Effector memory CD8-positive, alpha-beta T cell (primary cell): ENCODE results near the gene TESK2.

ENCODE experiments used
- ATAC-seq: fragments of 150-1000 bp; cut with Tn5 transposase; replicated peaks from 2 replicates; pipeline ENCODE4 v1.10.0; 2021; ENCODE audit warnings: mild to moderate bottlenecking, moderate library complexity
- DNase-seq, 3 experiments: peaks; one replicate each; pipeline ENCODE4 v3.0.0; 2021
- H3K27ac Mint-ChIP-seq, 2 donors: one replicate each; pipeline ENCODE4 v1.8.0; 2022; ENCODE audit warnings: mild to moderate bottlenecking in 2 of 2, mixed read lengths in 2 of 2, moderate library complexity in 2 of 2
- H3K27me3 Mint-ChIP-seq, 2 donors: one replicate each; pipeline ENCODE4 v1.8.0; 2022; ENCODE audit warnings: mixed read lengths in 2 of 2
- H3K36me3 Mint-ChIP-seq: one replicate; pipeline ENCODE4 v1.8.0; 2022; ENCODE audit warnings: mild to moderate bottlenecking, moderate library complexity, mixed read lengths; ENCODE audit not compliant: insufficient read depth
- H3K4me1 Mint-ChIP-seq, 2 donors: one replicate each; pipeline ENCODE4 v1.8.0; 2022; ENCODE audit warnings: low read depth in 2 of 2, mixed read lengths in 2 of 2
- H3K4me3 Mint-ChIP-seq, 2 donors: one replicate each; pipeline ENCODE4 v1.8.0; 2022; ENCODE audit warnings: mild to moderate bottlenecking in 2 of 2, mixed read lengths in 2 of 2, moderate library complexity in 2 of 2
- H3K9me3 Mint-ChIP-seq, 2 donors: one replicate each; pipeline ENCODE4 v1.8.0; 2022; ENCODE audit warnings: mixed read lengths in 2 of 2

TESK2 gene

DNA sequence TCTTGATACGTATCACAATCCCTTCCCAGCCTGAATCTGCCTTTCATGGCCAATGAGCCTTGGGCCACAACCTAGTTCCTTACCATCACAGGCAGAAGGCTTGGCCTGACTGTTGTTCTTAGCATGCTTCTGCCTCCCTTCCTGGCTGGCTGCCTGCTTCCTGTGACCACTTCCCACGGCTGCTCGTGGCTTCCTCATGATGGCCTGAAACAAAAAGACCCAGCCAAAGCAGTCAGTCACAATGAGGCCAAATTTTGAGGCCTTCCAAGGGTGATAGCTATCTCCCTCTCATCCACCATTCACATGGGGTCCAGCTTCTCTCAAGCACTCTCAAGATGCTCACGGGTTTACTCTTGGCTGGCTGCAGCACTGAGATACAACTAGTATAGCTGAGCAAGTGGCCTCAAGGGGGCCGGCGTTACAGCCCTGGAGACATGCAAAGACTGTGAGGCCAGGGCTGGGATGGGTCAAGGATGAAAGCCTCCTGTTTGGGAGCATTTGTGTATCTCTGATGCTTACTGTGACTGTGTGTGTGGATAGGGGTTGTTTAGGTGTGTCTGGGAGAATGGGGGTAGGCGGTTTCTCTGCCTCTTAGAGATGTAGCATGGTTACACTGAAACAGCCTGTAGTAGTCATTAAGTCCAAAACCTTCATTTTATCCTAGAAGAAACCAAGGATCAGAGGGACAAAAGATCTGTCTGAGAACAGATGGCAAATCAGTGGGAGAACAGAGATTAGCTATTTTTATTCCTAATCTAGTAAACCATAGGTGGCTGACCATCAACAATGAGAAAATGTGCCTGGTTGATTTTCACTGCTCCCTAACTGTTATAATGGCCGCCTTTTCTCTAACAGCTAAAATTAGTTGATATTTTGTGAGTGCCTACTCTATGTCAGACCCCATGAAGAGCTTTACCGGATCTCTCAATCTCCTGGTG lies 156.4 kb downstream of the TESK2 start:
- DNase-seq (no peak), ATAC-seq (no peak)
- Mint-ChIP-seq H3K4me3 (no peak overlapping the region), H3K27ac (peak overlapping the region; percentile 52 to 56), H3K36me3 (peaks cover 9% of the 10 kb centered on the region), H3K9me3 (no peaks in the 10 kb centered on the region), H3K27me3 (no peaks in the 10 kb centered on the region), H3K4me1 (peaks cover 25 to 42% of the 10 kb centered on the region in 2 donors)

DNA sequence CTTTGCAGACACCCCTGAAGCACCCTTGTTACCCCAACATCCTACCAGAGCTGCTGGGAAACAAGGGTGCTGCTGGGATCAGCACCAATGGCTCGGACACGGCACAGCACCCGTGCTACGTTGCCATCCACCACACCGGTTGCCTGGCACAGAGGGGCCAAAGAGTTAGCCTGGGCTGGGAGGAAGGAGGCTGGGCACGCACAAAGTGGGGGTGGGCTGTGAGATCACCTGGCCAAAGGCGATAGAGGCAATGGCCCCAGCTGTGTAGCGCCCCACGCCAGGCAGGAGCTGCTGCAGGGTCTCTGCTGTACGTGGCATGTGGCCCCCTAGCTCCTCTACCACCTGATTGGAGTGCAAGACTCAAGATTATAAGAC lies 158.6 kb downstream of the TESK2 start:
- Mint-ChIP-seq H3K36me3 (peaks cover 13% of the 10 kb centered on the region), H3K27ac (peak overlapping the region in 1 of 2 donors; percentile 51), H3K4me3 (no peak overlapping the region), H3K4me1 (peaks cover 16 to 22% of the 10 kb centered on the region in 2 donors), H3K27me3 (no peaks in the 10 kb centered on the region), H3K9me3 (no peaks in the 10 kb centered on the region)
- DNase-seq (no peak), ATAC-seq (no peak)

DNA sequence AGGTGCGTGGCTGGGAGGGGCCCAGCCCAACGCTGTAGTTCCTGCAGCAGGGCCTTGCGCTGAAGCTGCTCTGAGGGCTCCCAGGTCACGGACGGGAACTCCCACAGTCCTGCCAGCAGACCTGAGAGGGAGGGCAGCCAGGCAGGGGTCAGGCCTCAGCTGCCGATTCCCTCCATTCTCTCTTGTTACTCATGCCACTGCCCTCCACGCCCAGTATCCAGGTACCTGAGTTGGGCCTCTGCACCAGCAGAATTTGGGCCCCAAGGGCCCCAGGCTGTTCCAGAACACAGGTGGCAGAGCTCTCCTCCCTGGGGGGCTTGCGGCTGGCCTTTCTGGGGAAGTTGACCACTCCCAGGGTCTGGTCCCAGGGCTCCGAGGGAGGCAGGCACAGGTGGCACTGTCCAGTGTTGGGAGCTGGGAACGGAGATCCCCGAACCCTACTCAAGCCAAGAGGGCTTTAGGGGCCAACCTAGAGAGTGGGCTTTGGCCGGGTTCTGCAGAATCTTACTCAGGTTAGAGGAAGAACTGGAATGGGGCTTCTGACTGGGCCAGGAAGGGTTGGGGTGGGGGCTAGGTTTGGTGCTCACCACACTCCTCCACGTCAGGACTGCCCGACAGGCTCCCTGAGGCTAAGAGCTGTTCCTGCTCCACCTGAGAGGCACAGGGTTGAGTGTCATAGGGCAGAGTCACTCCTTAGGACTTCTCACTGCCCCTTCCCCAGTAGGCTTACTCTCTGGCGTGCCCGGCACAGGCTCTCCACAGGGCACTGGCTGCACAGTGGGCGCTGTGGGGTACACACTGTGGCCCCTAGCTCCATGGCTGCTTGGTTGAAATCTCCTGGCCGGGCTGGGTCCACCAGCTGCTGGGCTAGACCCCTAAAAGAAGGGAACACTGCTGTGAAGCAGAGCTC lies 159.3 kb downstream of the TESK2 start:
- H3K27ac Mint-ChIP-seq: no peak overlapping the region
- H3K27me3 Mint-ChIP-seq: no peaks in the 10 kb centered on the region
- H3K4me3 Mint-ChIP-seq: no peak overlapping the region
- ATAC-seq (no peak), DNase-seq (no peak)
- peaks cover 12% of the 10 kb centered on the region for H3K36me3 Mint-ChIP-seq
- no peaks in the 10 kb centered on the region for H3K9me3 Mint-ChIP-seq
- H3K4me1 Mint-ChIP-seq: peaks cover 17 to 19% of the 10 kb centered on the region in 2 donors

DNA sequence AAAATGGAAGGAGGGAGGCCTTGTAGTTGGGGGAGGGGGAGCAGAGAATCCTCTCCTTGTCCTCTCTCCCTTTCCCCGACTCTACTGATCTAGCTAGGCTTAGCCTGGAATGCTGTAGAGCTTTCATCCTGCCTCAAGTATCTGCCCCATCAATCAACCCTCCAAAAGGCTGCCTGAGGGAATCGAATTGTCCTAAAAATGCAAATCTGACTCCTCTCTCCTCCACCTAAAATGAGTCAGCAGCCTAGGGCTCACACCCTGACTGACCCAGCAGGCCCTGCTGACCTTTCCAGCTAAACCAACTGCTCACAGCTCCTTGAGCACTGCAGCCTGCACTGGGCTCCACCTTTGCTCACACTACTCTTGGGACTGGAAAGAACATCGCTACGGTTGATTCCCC lies 161.5 kb downstream of the TESK2 start:
- H3K4me1 Mint-ChIP-seq: peaks cover 4 to 14% of the 10 kb centered on the region in 2 donors
- ATAC-seq (no peak), DNase-seq (no peak)
- H3K4me3 Mint-ChIP-seq: no peak overlapping the region
- no peak overlapping the region for H3K27ac Mint-ChIP-seq
- no peaks in the 10 kb centered on the region for H3K9me3 Mint-ChIP-seq
- peaks cover 13% of the 10 kb centered on the region for H3K36me3 Mint-ChIP-seq
- H3K27me3 Mint-ChIP-seq: no peaks in the 10 kb centered on the region

DNA sequence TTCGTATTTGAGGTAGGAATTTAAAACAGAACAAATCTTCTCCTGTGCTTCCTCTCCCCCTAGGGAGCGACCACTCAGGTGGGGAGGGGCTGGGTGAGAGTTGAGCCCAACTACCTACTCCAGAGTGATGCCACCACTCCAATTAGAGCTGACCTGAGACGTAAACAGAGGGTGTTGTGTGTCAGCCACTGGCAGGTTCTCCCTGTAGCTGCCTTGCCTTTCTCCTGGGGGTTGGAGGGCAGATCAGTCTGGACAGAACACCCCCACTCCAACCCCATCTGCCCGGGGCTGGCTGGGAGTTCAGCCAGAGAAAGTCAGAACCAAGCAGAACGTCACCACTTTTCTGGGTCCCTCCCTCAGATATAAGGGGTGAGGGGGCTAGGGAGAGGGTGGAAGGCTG lies 162.3 kb downstream of the TESK2 start:
- Mint-ChIP-seq H3K4me1 (peaks cover 0 to 9% of the 10 kb centered on the region in 2 donors), H3K36me3 (peaks cover 10% of the 10 kb centered on the region), H3K27me3 (no peaks in the 10 kb centered on the region), H3K4me3 (peak overlapping the region in 1 of 2 donors; percentile 28), H3K27ac (no peak overlapping the region), H3K9me3 (no peaks in the 10 kb centered on the region)
- DNase-seq (no peak), ATAC-seq (no peak)

DNA sequence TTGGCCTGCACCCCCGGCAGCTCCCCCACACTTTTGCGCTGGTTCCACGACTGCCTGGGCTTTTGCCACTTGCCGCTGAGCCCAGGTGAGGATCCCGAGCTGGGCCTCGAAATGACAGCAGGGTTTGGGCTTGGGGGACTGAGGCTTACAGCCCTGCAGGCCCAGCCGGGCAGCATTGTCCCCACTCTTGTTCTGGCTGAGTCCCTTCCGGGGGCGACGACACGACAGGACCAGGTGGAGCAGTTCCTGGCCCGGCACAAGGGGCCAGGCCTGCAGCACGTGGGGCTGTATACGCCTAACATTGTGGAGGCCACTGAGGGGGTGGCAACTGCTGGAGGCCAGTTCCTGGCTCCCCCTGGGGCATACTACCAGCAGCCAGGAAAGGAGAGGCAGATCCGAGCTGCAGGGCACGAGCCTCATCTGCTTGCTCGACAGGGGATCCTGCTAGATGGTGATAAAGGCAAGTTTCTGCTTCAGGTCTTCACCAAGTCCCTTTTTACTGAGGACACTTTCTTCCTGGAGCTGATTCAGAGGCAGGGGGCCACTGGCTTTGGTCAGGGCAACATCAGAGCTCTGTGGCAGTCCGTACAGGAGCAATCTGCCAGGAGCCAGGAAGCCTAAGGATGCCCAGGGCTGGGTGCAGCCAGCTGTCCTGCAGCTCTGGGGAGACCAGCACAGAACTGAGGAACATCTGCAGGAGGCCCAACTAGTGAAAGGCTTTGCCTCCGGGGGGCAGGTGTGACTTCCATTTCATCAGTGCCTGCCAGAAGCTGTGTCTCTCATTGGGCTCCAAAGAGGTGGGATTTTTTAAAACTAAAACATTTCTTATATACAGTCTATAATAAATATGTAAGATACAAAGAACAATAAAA lies 163.1 kb downstream of the TESK2 start:
- Mint-ChIP-seq H3K27ac (no peak overlapping the region), H3K36me3 (peaks cover 10% of the 10 kb centered on the region), H3K4me3 (peak overlapping the region; percentile 77 to 81), H3K9me3 (no peaks in the 10 kb centered on the region), H3K27me3 (no peaks in the 10 kb centered on the region), H3K4me1 (peaks cover 0 to 9% of the 10 kb centered on the region in 2 donors)
- DNase-seq (no peak), ATAC-seq (no peak)

DNA sequence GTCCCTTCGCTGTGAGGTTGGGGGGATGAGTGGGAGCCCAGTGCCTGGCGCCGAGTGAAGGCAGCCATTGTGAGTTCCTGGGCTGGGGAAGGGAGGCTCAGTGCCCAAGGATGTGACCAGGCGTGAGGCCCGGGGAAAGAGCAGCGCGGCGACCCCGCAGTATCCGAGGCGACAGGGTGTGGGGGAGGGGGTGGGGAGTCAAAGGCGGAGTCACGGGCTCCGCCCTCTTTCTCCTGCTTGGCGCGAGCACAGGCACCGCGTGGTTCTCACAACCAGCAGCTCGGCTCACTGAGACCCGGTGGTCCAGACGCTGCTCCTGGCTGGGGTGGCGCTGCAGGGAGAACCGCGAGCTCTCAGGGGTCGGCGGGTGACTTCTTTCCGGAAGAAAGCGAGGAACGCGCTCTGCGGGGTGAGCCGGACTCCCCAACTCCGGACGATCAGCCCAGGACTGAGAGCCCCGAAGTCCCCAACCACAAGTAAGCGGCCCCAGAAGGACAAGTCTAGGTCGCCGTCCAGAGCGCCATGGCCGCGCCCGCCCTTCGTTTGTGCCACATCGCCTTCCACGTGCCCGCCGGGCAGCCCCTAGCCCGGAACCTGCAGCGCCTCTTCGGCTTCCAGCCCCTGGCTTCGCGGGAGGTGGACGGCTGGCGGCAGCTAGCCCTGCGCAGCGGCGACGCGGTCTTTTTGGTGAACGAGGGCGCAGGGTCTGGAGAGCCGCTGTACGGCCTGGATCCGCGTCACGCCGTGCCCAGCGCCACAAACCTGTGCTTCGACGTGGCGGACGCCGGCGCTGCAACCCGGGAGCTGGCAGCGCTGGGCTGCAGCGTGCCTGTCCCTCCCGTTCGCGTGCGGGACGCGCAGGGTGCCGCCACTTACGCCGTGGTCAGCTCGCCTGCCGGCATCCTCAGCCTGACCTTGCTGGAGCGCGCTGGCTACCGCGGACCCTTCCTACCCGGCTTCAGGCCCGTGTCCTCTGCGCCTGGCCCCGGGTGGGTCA lies 164.0 kb downstream of the TESK2 start, which contains the start of gene HPDL:
Gene HPDL, plus strand, starts transcription at position 269 of the 997 bp plus-strand sequence. Its CDS starts 254 bp downstream, at position 523.
- Mint-ChIP-seq H3K4me1 (peaks cover 0 to 9% of the 10 kb centered on the region in 2 donors), H3K27me3 (no peaks in the 10 kb centered on the region), H3K36me3 (peaks cover 10% of the 10 kb centered on the region), H3K9me3 (no peaks in the 10 kb centered on the region), H3K27ac (peak within 1 kb of the TSS in 1 of 2 donors; percentile 44), H3K4me3 (peak within 1 kb of the TSS; percentile 77 to 81)
- no peak for DNase-seq
- ATAC-seq: peak; percentile 81

DNA sequence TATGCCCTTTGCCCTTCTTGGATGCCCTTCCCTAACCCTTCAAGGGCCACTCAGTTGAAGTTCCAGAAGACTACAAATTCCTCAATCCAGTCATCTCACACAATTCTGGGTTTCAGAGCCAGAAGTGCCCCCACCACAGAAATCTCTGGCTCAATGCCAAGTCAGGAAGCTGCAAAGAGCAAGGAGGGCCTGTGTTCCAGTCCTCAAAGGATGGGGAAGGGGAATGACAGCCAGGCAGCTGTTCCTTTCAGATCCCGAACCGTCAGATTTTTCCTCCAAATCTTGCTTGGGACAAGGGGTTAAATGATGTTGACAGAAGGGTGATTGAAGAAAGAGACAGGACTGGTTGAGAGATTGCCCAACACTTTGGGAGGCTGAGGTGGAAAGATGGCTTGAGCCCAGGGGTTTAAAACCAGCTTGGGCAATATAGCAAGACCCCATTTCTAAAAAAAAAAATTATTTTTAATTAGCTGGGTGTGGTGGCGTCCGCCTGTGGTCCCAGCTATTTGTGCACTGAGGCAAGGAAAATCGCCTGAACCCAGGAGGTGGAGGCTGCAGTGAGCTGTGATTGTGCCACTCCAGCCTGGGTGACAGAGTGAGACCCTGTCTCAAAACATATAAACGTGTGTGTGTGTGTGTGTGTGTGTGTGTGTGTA lies 165.0 kb downstream of the TESK2 start:
- Mint-ChIP-seq H3K27me3 (no peaks in the 10 kb centered on the region), H3K4me1 (peaks cover 0 to 9% of the 10 kb centered on the region in 2 donors), H3K9me3 (no peaks in the 10 kb centered on the region), H3K27ac (peak overlapping the region in 1 of 2 donors; percentile 44), H3K4me3 (peak overlapping the region; percentile 77 to 81), H3K36me3 (peaks cover 10% of the 10 kb centered on the region)
- ATAC-seq: no peak
- DNase-seq: no peak

DNA sequence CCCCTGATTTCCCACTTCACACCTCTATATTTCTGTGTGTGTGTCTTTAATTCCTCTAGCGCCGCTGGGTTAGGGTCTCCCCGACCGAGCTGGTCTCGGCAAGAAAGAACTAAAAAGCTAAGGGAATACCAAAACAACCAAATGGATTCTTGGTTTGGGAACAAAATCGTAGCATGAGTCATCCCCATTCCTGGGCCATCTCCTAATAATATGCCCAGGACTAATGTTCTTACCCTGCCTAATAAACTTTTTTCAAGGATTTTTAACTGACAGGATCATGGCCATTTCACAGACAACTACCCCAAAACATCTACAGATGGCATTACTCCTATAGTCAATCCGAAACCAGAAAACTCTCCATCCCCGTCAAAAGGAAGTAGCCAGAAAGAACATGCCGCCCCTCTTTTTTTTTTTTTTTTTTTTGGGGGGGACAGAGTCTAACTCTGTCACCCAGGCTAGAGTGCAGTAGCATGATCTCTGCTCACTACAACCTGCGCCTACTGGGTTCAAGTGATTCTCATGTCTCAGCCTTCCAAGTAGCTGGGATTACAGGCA lies 168.4 kb downstream of the TESK2 start:
- Mint-ChIP-seq H3K4me1 (peaks cover 0 to 2% of the 10 kb centered on the region in 2 donors), H3K36me3 (peaks cover 3% of the 10 kb centered on the region), H3K27me3 (no peaks in the 10 kb centered on the region), H3K9me3 (no peaks in the 10 kb centered on the region), H3K4me3 (no peak overlapping the region), H3K27ac (no peak overlapping the region)
- no peak for DNase-seq
- ATAC-seq: no peak

DNA sequence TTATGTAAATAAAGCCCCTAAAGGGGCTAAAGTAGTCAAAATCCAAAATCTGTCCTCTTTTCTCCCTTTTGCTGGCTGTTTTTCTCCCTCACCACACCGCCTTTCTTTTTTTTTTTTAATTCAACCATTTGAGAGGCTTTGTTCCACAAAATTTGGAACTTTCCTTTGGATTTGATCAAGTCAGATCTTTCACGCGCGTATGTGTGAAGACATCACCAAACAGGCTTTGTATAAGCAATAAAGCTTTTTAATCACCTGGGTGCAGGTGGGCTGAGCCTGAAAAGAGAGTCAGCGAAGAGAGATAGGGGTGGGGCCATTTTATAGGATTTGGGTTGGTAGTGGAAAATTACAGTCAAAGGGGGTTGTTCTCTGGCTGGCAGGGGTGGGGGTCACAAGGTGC lies 169.5 kb downstream of the TESK2 start:
- H3K27ac Mint-ChIP-seq: no peak overlapping the region
- no peaks in the 10 kb centered on the region for H3K9me3 Mint-ChIP-seq
- no peaks in the 10 kb centered on the region for H3K36me3 Mint-ChIP-seq
- no peak overlapping the region for H3K4me3 Mint-ChIP-seq
- H3K27me3 Mint-ChIP-seq: no peaks in the 10 kb centered on the region
- H3K4me1 Mint-ChIP-seq: no peaks in the 10 kb centered on the region
- ATAC-seq (no peak), DNase-seq (no peak)

DNA sequence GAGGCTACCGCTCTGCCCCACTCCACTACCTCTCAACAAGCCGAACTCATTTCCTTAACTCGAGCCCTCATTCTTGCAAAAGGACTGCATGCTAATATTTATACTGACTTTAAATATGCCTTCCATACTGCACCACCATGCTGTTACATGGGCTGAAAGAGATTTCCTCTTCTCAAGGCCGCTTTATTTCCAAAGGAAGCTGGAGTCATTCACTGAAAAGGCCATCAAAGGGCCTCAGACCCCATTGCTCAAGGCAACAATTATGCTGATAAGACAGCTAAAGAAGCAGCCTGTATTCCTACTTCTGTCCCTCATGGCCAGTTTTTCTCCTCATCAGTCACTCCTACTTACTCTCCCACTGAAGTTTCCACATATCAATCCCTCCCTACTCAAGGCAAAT lies 171.2 kb downstream of the TESK2 start:
- no peak overlapping the region for H3K27ac Mint-ChIP-seq
- no peaks in the 10 kb centered on the region for H3K4me1 Mint-ChIP-seq
- H3K27me3 Mint-ChIP-seq: no peaks in the 10 kb centered on the region
- no peak for ATAC-seq
- H3K9me3 Mint-ChIP-seq: no peaks in the 10 kb centered on the region
- H3K4me3 Mint-ChIP-seq: no peak overlapping the region
- H3K36me3 Mint-ChIP-seq: no peaks in the 10 kb centered on the region
- no peak for DNase-seq
